Astrocyte (in vitro differentiated cells and primary cell): Measurements from ENCODE around the gene PTPN11. TPM values are rescaled to one million over a fixed set of nuclear protein-coding genes. Genes with fewer than 3 reads are reported as not detected.
A peak's percentile ranks its signal among the peaks of the same experiment; 100 is the strongest.
"Not testable (repeated sequence)": the region's sequence is repeated elsewhere in the genome, so short reads cannot be mapped to it uniquely, and the experiment has no call there.

ENCODE experiments used
- DNase-seq: peaks from one replicate; pipeline ENCODE4 v3.0.0-alpha.2; 2010; ENCODE audit warnings: low read depth
- FAIRE-seq: peaks from 2 replicates; lab custom pipeline; 2011; peaks lifted over from hg19 to GRCh38; lab: Jason Lieb, UNC
- H2AFZ ChIP-seq: 2 replicates; pipeline ENCODE4 v1.6.0; 2012; ENCODE audit warnings: low read depth, low read length, inconsistent platforms
- H3K27ac ChIP-seq: 2 replicates; pipeline ENCODE4 v1.5.1; 2011; ENCODE audit warnings: low read depth, low read length, inconsistent platforms
- H3K27me3 ChIP-seq: 2 replicates; pipeline ENCODE4 v1.6.0; 2011; ENCODE audit warnings: low read length, inconsistent platforms; ENCODE audit not compliant: insufficient read depth
- H3K36me3 ChIP-seq: 2 replicates; pipeline ENCODE4 v1.5.1; 2011; ENCODE audit warnings: low read length, inconsistent platforms; ENCODE audit not compliant: insufficient read depth
- H3K4me1 ChIP-seq: 2 replicates; pipeline ENCODE4 v1.5.1; 2011; ENCODE audit warnings: low read length, inconsistent platforms; ENCODE audit not compliant: insufficient read depth
- H3K4me2 ChIP-seq: 2 replicates; pipeline ENCODE4 v1.6.0; 2012; ENCODE audit warnings: low read length, inconsistent platforms
- H3K4me3 ChIP-seq: 2 replicates; pipeline ENCODE4 v1.5.1; 2011; ENCODE audit warnings: low read depth, mild to moderate bottlenecking, low read length, inconsistent platforms; ENCODE audit not compliant: insufficient read depth
- H3K79me2 ChIP-seq: 2 replicates; pipeline ENCODE4 v1.6.0; 2012; ENCODE audit warnings: mild to moderate bottlenecking, low read length, inconsistent platforms; ENCODE audit not compliant: insufficient read depth
- H3K9ac ChIP-seq: 2 replicates; pipeline ENCODE4 v1.6.0; 2012; ENCODE audit warnings: mild to moderate bottlenecking, low read length, inconsistent platforms
- H3K9me3 ChIP-seq: 2 replicates; pipeline ENCODE4 v1.5.1; 2012; ENCODE audit warnings: low read depth, mild to moderate bottlenecking, low read length, inconsistent platforms; ENCODE audit not compliant: insufficient read depth
- H4K20me1 ChIP-seq: 2 replicates; pipeline ENCODE4 v1.6.0; 2012; ENCODE audit warnings: low read length, inconsistent platforms; ENCODE audit not compliant: insufficient read depth
- H3K27ac Mint-ChIP-seq: one replicate; pipeline ENCODE4 v1.8.0; 2021; ENCODE audit warnings: mild to moderate bottlenecking, mixed read lengths; ENCODE audit not compliant: unreplicated experiment
- H3K27me3 Mint-ChIP-seq: one replicate; pipeline ENCODE4 v1.8.0; 2021; ENCODE audit warnings: low read depth, mixed read lengths; ENCODE audit not compliant: unreplicated experiment
- H3K36me3 Mint-ChIP-seq: one replicate; pipeline ENCODE4 v1.8.0; 2021; ENCODE audit warnings: low read depth, mixed read lengths; ENCODE audit not compliant: unreplicated experiment
- H3K4me1 Mint-ChIP-seq: one replicate; pipeline ENCODE4 v1.8.0; 2021; ENCODE audit warnings: low read depth, mixed read lengths; ENCODE audit not compliant: unreplicated experiment
- H3K4me3 Mint-ChIP-seq: one replicate; pipeline ENCODE4 v1.8.0; 2021; ENCODE audit warnings: mild to moderate bottlenecking, moderate library complexity, mixed read lengths; ENCODE audit not compliant: unreplicated experiment
- H3K9me3 Mint-ChIP-seq: one replicate; pipeline ENCODE4 v1.8.0; 2021; ENCODE audit warnings: mild to moderate bottlenecking, mixed read lengths; ENCODE audit not compliant: unreplicated experiment
- EZH2 ChIP-seq: IDR thresholded peaks from 2 replicates; pipeline ENCODE4 v1.6.1; 2012; ENCODE audit warnings: mild to moderate bottlenecking, low read length, inconsistent platforms; ENCODE audit not compliant: insufficient read depth
- total RNA-seq: library from RNA; stranded (reverse); gene quantifications from 2 replicates; pipeline ENCODE4 v1.2.1, GENCODE V29; 2021
- TF ChIP-seq, protein P1 (sequence below): IDR thresholded peaks from 2 replicates; pipeline ENCODE4 v1.5.1; 2011; ENCODE audit warnings: low read depth, mild to moderate bottlenecking, inconsistent platforms, low read length, moderate library complexity; ENCODE audit not compliant: insufficient read depth

Gene PTPN11
- total RNA-seq, 1 donor from 2014 or later: 143 TPM

DNA sequence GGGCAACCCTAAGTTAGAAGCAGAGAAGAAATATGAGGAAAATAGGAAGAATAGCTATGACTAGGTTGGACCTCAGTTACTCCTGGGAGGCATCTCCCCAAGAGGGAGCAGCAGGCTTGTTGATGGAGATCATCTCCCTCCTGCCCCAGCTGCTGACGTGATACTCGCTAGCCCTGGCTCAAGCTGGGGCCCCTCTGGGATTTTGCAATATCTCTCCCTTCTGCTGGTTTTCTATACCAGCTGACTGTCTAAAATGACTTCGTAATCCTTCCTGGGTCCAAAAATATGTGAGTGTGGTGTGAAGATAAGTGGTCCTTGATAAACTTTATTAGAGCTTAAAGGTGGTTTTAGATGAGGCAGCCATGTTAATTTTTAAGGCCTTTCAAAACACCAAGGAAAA is 32.0 kb upstream of the PTPN11 start:
- Histone ChIP-seq H3K9me3 (no peaks in the 10 kb centered on the region), H3K27ac (no peak overlapping the region), H3K27me3 (no peaks in the 10 kb centered on the region), H3K79me2 (peaks cover 3% of the 10 kb centered on the region), H3K4me2 (no peak overlapping the region), H4K20me1 (no peaks in the 10 kb centered on the region), H3K9ac (peak overlapping the region; percentile 6), H3K4me1 (peaks cover 3% of the 10 kb centered on the region), H3K4me3 (no peak overlapping the region), H2AFZ (peak overlapping the region; percentile 46), H3K36me3 (no peaks in the 10 kb centered on the region)
- Mint-ChIP-seq H3K4me1 (no peaks in the 10 kb centered on the region), H3K9me3 (peaks cover 2% of the 10 kb centered on the region), H3K36me3 (no peaks in the 10 kb centered on the region), H3K4me3 (no peak overlapping the region), H3K27me3 (peaks cover 1% of the 10 kb centered on the region), H3K27ac (no peak overlapping the region)
- FAIRE-seq: no peak
- no peak for TF ChIP-seq EZH2
- TF ChIP-seq, protein P1, sequence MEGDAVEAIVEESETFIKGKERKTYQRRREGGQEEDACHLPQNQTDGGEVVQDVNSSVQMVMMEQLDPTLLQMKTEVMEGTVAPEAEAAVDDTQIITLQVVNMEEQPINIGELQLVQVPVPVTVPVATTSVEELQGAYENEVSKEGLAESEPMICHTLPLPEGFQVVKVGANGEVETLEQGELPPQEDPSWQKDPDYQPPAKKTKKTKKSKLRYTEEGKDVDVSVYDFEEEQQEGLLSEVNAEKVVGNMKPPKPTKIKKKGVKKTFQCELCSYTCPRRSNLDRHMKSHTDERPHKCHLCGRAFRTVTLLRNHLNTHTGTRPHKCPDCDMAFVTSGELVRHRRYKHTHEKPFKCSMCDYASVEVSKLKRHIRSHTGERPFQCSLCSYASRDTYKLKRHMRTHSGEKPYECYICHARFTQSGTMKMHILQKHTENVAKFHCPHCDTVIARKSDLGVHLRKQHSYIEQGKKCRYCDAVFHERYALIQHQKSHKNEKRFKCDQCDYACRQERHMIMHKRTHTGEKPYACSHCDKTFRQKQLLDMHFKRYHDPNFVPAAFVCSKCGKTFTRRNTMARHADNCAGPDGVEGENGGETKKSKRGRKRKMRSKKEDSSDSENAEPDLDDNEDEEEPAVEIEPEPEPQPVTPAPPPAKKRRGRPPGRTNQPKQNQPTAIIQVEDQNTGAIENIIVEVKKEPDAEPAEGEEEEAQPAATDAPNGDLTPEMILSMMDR: no peak
- no peak for DNase-seq

DNA sequence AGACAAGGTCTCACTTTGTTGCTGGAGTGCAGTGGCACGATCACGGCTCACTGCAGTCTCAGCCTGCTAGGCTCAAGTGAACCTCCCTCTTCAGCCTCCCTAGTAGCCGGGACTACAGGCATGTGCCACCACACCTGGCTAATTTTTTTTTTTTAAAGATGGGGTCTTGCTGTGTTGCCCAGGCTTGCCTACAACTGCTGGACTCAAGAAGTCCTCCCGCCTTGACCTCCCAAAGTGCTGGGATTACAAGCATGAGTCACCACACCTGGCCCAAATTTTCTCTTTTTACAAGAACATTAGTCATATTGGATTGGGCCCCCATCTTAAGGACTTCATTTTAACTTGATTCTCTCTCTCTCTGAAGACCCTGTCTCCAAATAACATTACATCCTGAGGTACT is 29.5 kb upstream of the PTPN11 start:
- Histone ChIP-seq H3K27ac (no peak overlapping the region), H2AFZ (no peak overlapping the region), H3K79me2 (no peaks in the 10 kb centered on the region), H3K36me3 (no peaks in the 10 kb centered on the region), H3K27me3 (no peaks in the 10 kb centered on the region), H3K9ac (no peak overlapping the region), H3K4me1 (no peaks in the 10 kb centered on the region), H4K20me1 (no peaks in the 10 kb centered on the region), H3K4me3 (no peak overlapping the region), H3K4me2 (no peak overlapping the region), H3K9me3 (no peaks in the 10 kb centered on the region)
- Mint-ChIP-seq H3K36me3 (no peaks in the 10 kb centered on the region), H3K4me3 (no peak overlapping the region), H3K27ac (no peak overlapping the region), H3K27me3 (peaks cover 1% of the 10 kb centered on the region), H3K9me3 (no peaks in the 10 kb centered on the region), H3K4me1 (no peaks in the 10 kb centered on the region)
- TF ChIP-seq, protein P1: no peak
- TF ChIP-seq EZH2: no peak
- FAIRE-seq (no peak), DNase-seq (no peak)

DNA sequence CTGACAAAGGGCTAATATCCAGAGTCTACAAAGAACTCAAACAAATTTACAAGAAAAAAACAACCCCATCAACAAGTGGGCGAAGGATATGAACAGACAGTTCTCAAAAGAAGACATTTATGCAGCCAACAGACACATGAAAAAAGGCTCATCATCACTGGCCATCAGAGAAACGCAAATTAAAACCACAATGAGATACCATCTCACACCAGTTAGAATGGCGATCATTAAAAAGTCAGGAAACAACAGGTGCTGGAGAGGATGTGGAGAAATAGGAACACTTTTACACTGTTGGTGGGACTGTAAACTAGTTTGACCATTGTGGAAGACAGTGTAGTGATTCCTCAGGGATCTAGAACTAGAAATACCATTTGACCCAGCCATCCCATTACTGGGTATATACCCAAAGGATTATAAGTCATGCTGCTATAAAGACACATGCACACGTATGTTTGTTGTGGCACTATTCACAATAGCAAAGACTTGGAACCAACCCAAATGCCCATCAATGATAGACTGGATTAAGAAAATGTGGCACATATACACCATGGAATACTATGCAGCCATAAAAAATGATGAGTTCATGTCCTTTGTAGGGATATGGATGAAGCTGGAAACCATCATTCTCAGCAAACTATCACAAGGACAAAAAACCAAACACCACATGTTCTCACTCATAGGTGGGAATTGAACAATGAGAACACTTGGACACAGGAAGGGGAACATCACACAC is 28.7 kb upstream of the PTPN11 start:
- not testable (repeated sequence) for H3K9ac ChIP-seq, H4K20me1 ChIP-seq, H2AFZ ChIP-seq, DNase-seq, H3K36me3 ChIP-seq, FAIRE-seq, H3K9me3 ChIP-seq, H3K4me1 Mint-ChIP-seq, H3K36me3 Mint-ChIP-seq, H3K27ac ChIP-seq, H3K4me1 ChIP-seq, H3K27me3 Mint-ChIP-seq, H3K4me3 ChIP-seq, H3K79me2 ChIP-seq, H3K27me3 ChIP-seq, H3K4me3 Mint-ChIP-seq, H3K4me2 ChIP-seq, H3K27ac Mint-ChIP-seq, H3K9me3 Mint-ChIP-seq
